HG03558 (cell line): ENCODE data around the gene CPO.
"Not testable (repeated sequence)": the region's sequence is repeated elsewhere in the genome, so short reads cannot be mapped to it uniquely, and the experiment has no call there.

ENCODE experiments used
- ATAC-seq: cut with Tn5 transposase; IDR thresholded peaks from one replicate; pipeline ENCODE4 v1.9.1; 2021; ENCODE audit warnings: moderate number of reproducible peaks; ENCODE audit not compliant: unreplicated experiment; ENCODE audit errors: extremely low read depth

Gene CPO

GRCh38 chr2:206939340-206939739, at the start of gene CPO:
Gene CPO, plus strand, starts transcription at chr2:206939518. Its CDS starts 82 bp downstream, at chr2:206939600.
- ATAC-seq, result no peak

GRCh38 chr2:206890179-206890578, 49.1 kb upstream of the CPO start:
- ATAC-seq, result no peak

GRCh38 chr2:206890926-206891325, 48.4 kb upstream of the CPO start:
- no peak for ATAC-seq

- ATAC-seq, result no peak
Measured at GRCh38 chr2:206915121-206915520, 24.2 kb upstream of the CPO start.

- no peak for ATAC-seq
Measured at GRCh38 chr2:206918263-206918662, 21.1 kb upstream of the CPO start.

- ATAC-seq, result no peak
Measured at GRCh38 chr2:206920310-206920709, 19.0 kb upstream of the CPO start.

GRCh38 chr2:206920951-206921350, 18.4 kb upstream of the CPO start:
- no peak for ATAC-seq

GRCh38 chr2:206921529-206921928, 17.8 kb upstream of the CPO start:
- ATAC-seq, result no peak

- ATAC-seq, result no peak
Measured at GRCh38 chr2:206935991-206936842, 3.1 kb upstream of the CPO start.

GRCh38 chr2:206936843-206937230, 2.5 kb upstream of the CPO start:
- ATAC-seq, result no peak

- no peak for ATAC-seq
Measured at GRCh38 chr2:206937555-206937954, 1.8 kb upstream of the CPO start.

- no peak for ATAC-seq
Measured at GRCh38 chr2:206940546-206940945, 1.2 kb downstream of the CPO start.

GRCh38 chr2:206942592-206943478, 3.5 kb downstream of the CPO start:
- ATAC-seq, result no peak

GRCh38 chr2:206953404-206953803, 14.1 kb downstream of the CPO start:
- ATAC-seq, result not testable (repeated sequence)

- no peak for ATAC-seq
Measured at GRCh38 chr2:206955253-206955652, 15.9 kb downstream of the CPO start.

GRCh38 chr2:206958261-206958660, 18.9 kb downstream of the CPO start:
- no peak for ATAC-seq

- no peak for ATAC-seq
Measured at GRCh38 chr2:206962966-206963365, 23.6 kb downstream of the CPO start.

- no peak for ATAC-seq
Measured at GRCh38 chr2:206968134-206969086, 29.1 kb downstream of the CPO start.

- no peak for ATAC-seq
Measured at GRCh38 chr2:206969192-206969591, 29.9 kb downstream of the CPO start.
